Measurements from ENCODE around the gene AHCYL2.

The AHCYL2 gene

DNA sequence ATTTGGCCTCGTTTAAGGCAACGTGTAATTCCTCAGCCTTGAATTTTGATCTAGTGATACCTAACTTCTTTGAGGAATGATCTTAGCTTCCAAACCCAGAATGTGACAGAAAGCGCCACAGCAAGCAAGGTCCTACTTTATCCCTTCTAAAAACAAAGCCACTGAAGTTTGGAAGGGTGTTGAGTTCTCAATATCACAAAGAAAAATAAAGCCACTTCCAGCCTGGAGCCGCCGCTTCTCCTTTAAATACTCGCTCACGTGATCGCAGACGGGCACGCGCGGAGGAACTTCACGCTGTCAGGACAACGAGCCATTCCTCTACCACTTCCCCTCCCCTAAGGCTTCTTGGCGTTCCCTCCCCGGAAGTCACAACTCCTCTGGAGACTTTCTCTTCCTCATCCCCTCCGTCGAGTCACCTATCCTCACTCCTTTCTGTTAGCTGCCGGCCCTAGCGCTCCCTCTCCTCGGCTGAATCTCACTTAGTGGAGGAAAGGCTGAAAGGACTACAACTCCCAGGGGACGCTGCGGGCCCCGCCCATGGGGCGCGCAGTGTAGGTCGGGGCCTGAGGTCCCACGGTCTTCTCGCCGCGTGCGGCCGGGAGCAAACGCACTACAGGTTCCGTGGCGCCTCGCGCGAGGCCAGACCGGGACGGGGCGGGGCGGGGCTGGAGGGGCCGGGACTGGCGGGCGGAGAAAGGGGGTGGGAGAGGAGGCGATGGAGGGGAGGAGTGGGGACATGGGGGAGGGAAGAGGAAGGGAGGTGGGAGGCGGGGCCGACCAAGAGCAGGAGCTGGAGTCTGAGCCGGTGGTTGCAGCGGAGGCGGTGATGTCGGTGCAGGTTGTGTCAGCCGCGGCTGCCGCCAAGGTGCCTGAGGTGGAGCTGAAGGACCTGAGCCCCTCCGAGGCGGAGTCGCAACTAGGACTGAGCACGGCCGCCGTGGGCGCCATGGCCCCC is at the start of gene AHCYL2:
AHCYL2 (plus strand) TSS at position 780 of the 955 bp plus-strand sequence.
- peak; percentile 97 to 98 for DNase-seq

DNA sequence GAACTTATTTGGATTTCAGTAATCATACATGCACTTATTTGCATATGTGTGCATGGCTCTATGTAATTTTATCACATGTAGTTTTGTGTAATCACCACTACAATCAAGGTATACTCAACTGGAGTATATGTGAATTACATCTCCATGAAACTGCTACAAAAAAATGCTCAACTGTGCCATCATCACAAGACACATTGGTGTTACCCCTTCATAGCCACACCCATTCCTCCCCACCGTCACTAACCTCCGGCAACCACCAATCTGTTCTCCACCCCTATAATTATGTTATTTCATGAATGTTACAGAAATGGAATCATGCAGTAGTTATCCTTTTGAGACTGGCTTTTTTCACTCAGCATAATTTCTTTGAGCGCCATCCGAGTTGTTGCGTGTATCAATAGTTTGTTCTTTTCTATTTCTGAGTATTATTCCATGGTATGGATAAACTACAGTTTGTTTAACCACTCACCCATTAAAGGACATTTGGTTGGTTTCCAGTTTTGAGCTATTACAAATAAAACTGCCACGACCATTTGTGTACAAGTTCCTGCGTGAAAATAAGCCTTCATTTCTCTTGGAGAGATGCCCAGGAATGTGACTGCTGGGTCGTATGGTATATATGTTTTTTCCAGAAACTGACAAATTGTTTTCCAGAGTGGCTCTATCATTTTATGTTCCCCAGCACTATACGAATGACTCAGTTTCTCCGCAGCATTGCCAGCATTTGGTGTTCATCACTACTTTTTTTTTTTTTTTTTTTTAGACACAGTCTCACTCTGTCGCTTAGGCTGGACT is 47.7 kb upstream of the AHCYL2 start:
- DNase-seq, result peak in 1 of 2 experiments; percentile 13

DNA sequence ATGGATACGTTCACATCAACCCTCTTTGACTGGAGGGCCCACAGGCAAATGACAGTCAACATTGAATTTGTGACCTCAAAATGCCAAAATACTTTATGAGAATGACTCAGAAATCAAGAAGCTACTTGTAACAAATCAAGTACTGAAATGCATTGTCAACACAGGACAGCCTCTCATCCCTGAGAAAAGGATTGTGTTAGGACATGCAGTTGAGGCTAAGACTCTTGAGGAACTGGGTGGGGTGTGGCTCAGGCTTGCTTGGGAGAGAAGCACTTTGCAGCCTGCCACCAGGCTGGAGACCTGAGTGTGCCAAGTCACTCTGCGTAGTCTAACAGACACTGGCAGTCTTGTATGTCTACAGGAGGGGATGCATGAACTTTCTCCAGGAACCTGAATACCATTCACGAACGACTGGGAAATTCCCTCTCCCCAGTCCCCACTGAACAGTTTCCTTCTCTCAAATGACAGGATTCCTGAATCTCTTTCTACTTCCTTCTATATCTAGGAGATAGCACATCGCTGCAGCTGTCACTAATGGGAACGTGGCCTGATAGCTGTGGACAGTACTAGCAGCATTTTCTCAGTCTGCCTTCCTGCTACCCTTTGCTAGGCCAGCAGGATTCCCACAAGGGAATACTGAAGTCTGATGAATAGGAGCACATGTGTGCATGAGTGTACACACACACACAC is 39.7 kb upstream of the AHCYL2 start:
- no peak for DNase-seq

GRCh38 chr7:129186749-129187260 is 38.0 kb upstream of the AHCYL2 start:
- no peak for DNase-seq

- no peak for DNase-seq
Observed at GRCh38 chr7:129187681-129188371, 37.0 kb upstream of the AHCYL2 start.

GRCh38 chr7:129188372-129188891 is 36.4 kb upstream of the AHCYL2 start, which contains the start of gene SMO:
SMO (plus strand) TSS chr7:129188633; CDS start chr7:129189152, 519 bp downstream.
- DNase-seq, result peak in 1 of 2 experiments; percentile 40

GRCh38 chr7:129188892-129189660 is 35.8 kb upstream of the AHCYL2 start:
- no peak for DNase-seq

- no peak for DNase-seq
Observed at GRCh38 chr7:129189661-129190310, 35.0 kb upstream of the AHCYL2 start.

DNA sequence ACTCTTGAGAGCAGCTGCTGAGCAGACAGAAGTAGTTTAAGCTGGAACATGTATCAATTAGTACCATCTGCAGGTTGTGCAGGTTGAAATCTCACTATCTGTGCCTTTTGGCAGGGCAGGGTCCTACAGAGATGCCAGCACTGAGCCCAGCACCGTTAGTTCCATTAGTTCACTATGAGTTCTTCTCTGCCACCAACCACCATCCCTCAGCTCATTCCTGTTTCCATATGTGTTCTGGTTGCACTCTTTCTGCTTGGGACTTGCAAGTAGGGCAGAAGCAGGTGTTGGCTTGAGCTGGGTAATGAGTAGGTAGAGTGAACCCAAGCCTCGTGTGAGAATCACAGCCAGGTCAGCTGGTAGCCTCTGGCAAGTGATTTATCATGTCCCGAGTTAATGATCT is 33.6 kb upstream of the AHCYL2 start:
- DNase-seq, result no peak

- DNase-seq, result no peak
Observed at GRCh38 chr7:129193892-129194291, 30.9 kb upstream of the AHCYL2 start.

DNA sequence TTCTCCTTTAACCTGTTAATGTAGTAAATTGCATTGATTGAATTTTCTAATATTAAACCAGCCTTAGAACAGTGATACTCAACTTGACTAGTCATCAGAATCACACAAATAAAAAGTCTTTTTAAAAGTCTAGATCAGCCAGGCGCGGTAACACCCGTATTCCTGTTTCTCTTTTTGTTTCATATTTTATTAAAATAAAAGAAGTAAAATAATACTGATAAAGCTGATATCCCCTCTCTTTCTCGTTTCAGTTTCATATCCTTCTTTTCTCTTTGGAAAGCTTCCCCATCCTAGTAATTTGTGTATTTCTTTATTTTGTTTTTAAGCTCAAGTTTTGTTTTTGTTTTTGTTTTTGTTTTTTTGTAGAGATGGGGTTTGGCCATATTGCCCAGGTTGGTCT is 27.1 kb upstream of the AHCYL2 start:
- no peak for DNase-seq

GRCh38 chr7:129199406-129199805 is 25.4 kb upstream of the AHCYL2 start:
- DNase-seq, result no peak

DNA sequence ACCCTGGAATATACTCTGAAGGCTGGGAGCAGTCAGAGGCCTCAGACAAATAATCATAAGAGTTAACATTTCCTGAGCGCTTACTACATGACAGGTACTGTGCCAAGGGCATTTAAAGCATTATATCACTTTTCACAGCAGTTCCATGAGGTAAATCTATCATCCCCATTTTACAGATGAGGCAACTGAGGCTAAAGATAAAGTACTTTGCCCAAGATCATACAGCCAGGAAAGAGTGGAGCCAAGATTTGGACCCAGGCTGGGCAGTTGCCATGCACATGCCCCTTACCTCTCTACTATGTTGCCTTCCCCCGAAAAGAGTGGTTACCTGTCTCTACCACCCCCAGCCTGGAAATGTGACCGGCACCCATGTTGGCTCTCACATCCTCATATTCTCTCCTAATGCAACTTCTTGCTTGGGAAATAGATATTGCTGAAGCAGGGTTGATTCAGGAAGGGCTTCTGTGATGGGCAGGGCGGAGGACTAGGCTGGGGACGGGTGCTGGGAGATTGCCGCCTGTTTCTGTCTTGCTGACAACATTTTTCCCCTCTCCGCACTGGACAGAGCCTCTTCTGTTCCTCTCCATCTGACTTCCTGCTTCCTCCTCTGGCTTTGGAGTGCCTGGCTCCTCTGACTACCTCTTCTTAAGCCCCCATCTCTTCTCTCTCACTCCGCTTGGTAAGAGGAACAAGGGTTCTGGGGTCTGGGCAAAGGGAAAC is 22.6 kb upstream of the AHCYL2 start:
- DNase-seq, result peak in 1 of 2 experiments; percentile 7

- no peak for DNase-seq
Observed at GRCh38 chr7:129203050-129203741, 21.6 kb upstream of the AHCYL2 start.

GRCh38 chr7:129205126-129205818 is 19.6 kb upstream of the AHCYL2 start:
- no peak for DNase-seq

DNA sequence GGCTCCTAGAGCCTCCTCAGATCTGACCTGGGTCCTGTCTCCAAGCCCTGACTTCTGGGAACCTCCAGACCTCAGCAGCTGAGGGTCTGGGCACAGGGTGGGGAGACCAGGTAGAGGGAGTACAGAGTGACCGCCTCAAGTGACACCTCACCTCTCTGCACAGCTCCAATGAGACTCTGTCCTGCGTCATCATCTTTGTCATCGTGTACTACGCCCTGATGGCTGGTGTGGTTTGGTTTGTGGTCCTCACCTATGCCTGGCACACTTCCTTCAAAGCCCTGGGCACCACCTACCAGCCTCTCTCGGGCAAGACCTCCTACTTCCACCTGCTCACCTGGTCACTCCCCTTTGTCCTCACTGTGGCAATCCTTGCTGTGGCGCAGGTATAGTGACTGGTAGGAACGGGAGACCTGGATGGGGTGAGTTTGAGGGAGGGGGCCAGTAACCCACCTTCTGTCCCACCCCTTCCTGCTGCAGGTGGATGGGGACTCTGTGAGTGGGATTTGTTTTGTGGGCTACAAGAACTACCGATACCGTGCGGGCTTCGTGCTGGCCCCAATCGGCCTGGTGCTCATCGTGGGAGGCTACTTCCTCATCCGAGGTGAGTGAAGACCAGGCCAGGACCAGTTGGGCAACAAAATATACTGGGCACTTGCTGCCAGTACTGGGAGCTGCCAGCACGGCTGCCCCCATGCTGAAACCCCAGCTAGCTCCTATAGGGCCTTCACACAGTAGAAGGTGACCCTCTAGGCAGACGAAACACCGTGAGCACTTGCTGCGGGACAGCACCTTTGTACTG is 18.6 kb upstream of the AHCYL2 start:
- no peak for DNase-seq

DNA sequence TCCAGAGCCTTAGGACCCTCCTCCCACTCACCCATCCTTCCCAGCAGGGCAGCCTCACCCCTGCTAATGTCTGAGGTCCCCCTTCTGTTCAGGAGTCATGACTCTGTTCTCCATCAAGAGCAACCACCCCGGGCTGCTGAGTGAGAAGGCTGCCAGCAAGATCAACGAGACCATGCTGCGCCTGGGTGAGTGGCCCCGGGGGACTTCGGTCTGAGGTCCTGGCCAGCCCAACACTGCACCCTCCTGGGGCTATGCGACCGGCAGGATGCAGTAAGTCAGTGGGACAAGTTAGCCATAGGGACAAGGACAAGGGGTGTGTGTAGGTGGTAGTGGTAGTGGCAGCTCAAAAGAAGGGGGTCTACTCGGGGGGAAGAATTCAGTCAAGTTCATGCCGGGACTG is 16.2 kb upstream of the AHCYL2 start:
- DNase-seq, result no peak

Measured in Kasumi-1 (cell line).